ENCODE measurements around the gene DGKB. TPM values are rescaled to one million over a fixed set of nuclear protein-coding genes. Genes with fewer than 3 reads are reported as not detected.

Gene DGKB
- total and polyA plus RNA-seq, 9 donors, result under 0.01 to 1.3 (median 0.28) TPM; not detected in 2

DNA sequence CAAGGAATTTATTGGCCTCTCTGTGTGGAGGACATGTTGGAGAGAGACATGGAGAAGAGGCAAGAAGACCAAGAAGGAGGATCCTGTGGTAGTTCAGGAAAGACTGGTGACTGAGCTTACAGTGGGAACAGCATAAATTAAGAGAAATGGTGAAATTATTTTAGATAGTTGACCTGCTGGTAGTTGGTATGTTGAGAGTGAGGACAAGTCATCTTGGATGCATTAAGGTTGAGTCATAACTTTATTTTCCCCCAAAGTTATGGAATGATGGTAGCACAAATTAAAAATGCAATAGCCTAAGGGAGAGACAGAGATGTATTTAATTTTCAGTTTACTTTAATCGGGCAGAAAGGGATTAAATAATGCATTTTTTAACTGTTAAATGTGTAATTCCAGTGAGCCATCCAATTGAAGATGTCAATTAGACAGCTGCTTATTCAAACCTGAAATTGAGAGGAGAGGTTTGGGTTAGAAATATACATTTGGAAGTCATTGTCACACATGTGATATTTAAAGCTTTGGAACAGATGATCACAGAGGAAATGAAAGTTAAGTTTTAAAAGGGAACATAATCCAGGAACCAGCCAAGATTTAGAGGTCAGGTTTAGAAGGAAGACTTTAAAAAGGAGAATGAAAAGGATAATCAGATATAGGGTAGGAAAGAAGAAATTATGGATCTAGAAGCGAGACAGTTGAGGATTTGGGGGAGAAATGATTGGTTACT lies 80.6 kb downstream of the DGKB start:
- H3K27ac ChIP-seq, result no peak overlapping the region
- H3K9me3 ChIP-seq, result no peaks in the 10 kb centered on the region
- no peaks in the 10 kb centered on the region for H3K27me3 ChIP-seq
- intact Hi-C loops (cut with DNase I), result no loop called here
- H3K4me1 ChIP-seq (ENCODE audit: insufficient read depth), result no peaks in the 10 kb centered on the region
- DNase-seq, result no peak
- H3K4me3 ChIP-seq, result no peak overlapping the region
- TF ChIP-seq, protein P1, sequence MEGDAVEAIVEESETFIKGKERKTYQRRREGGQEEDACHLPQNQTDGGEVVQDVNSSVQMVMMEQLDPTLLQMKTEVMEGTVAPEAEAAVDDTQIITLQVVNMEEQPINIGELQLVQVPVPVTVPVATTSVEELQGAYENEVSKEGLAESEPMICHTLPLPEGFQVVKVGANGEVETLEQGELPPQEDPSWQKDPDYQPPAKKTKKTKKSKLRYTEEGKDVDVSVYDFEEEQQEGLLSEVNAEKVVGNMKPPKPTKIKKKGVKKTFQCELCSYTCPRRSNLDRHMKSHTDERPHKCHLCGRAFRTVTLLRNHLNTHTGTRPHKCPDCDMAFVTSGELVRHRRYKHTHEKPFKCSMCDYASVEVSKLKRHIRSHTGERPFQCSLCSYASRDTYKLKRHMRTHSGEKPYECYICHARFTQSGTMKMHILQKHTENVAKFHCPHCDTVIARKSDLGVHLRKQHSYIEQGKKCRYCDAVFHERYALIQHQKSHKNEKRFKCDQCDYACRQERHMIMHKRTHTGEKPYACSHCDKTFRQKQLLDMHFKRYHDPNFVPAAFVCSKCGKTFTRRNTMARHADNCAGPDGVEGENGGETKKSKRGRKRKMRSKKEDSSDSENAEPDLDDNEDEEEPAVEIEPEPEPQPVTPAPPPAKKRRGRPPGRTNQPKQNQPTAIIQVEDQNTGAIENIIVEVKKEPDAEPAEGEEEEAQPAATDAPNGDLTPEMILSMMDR (IDR thresholded peaks at IDR 0.05), result no peak
- TF ChIP-seq EP300 (IDR thresholded peaks at IDR 0.05), result no peak
- no peak for TF ChIP-seq POLR2A (IDR thresholded peaks at IDR 0.05)
- WGBS, 3 donors, result 74 to 80% (median 76%) methylated on average over 2 of the region's 2 CpGs
- H3K36me3 ChIP-seq, result no peaks in the 10 kb centered on the region

DNA sequence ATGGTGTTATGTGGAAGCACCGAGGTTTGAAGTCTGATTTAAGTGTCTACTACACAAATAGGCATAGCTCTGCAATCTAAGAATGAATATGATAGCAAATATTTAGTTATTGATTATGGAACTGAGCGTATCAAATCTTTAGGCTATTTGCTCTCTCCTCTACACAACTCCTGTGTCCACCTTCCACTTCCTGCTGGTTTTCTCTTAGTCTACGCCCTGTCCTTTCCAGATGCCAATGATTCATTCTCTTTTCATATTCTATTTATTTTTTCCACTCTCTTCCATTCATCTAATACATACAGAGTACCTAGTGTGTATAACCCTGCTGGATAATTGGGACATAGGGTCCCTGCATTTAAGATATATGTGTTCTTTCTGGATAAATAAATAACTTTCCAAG lies 83.7 kb downstream of the DGKB start:
- H3K4me3 ChIP-seq, result no peak overlapping the region
- H3K27ac ChIP-seq, result no peak overlapping the region
- no peaks in the 10 kb centered on the region for H3K36me3 ChIP-seq
- no peaks in the 10 kb centered on the region for H3K4me1 ChIP-seq (ENCODE audit: insufficient read depth)
- DNase-seq, result no peak
- TF ChIP-seq, protein P1 (IDR thresholded peaks at IDR 0.05), result no peak
- TF ChIP-seq POLR2A (IDR thresholded peaks at IDR 0.05), result no peak
- TF ChIP-seq EP300 (IDR thresholded peaks at IDR 0.05), result no peak
- intact Hi-C loops (cut with DNase I), result no loop called here
- WGBS, 3 donors, result 83 to 90% (median 89%) methylated on average over 3 of the region's 3 CpGs
- no peaks in the 10 kb centered on the region for H3K27me3 ChIP-seq
- no peaks in the 10 kb centered on the region for H3K9me3 ChIP-seq

DNA sequence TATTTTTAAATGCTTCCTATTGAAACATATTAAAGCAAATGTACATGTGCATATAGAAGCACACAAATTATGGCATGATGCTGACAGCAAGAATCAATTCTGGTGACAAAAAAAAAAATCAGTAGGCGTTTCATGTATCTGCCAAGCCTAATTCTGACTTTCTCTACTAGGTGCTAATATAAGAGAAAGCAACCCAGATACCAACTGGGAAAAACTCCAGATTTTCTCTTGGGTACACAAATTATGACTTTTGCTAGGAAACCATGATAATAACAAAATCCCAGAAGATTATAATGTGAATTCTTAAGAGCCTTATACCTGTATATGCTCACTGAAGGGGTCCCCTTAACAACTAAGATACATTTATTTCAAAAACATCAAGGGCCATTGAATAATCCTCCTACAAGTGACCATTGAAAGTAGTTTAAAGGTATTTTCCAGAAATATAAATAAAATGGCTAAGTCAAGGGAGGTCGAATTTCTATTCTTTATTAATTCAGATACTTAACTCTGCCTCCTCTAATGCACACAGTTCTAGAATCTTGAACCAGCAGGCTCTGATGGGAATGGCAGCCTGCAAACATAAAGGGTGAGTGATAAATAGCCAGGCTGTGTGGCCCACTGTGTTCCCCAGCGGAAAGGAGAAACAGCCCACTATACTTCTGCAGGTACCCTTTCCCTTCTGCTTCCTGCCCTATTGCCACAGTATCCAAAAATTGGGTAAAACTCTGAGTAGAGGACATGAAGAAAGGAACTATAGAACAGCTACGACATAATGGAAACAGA lies 84.5 kb downstream of the DGKB start:
- Histone ChIP-seq H3K36me3 (no peaks in the 10 kb centered on the region), H3K9me3 (no peaks in the 10 kb centered on the region), H3K27me3 (no peaks in the 10 kb centered on the region), H3K4me1 (ENCODE audit: insufficient read depth) (no peaks in the 10 kb centered on the region), H3K27ac (no peak overlapping the region), H3K4me3 (no peak overlapping the region)
- TF ChIP-seq POLR2A (IDR thresholded peaks at IDR 0.05), result no peak
- no peak for TF ChIP-seq EP300 (IDR thresholded peaks at IDR 0.05)
- TF ChIP-seq, protein P1 (IDR thresholded peaks at IDR 0.05), result no peak
- 81 to 89% (median 84%) methylated on average over 4 of the region's 4 CpGs for WGBS, 3 donors
- no peak for DNase-seq
- intact Hi-C loops (cut with DNase I), result no loop called here

DNA sequence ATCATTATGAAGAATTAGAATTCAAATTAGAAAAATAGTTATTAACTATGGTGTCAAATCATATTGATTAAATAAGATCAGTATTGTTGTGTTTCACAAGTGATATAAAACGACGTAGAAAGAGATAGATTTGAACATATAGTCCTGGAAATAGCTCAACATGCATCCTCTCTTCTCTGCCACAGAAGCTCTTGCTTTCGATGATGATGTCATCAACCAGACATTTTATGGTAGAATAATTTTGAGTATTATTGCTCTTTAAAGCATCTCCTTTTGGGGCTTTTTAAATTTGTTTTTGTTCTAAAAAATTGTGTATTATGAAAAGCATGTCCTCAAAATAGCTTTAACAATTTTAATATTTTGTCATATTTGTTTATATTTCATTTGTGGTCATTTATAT lies 95.0 kb downstream of the DGKB start:
- TF ChIP-seq EP300 (IDR thresholded peaks at IDR 0.05) (no peak), POLR2A (IDR thresholded peaks at IDR 0.05) (no peak)
- TF ChIP-seq, protein P1 (IDR thresholded peaks at IDR 0.05), result no peak
- no peak overlapping the region for H3K4me3 ChIP-seq
- H3K9me3 ChIP-seq, result no peaks in the 10 kb centered on the region
- WGBS, 3 donors, result 83 to 90% (median 86%) methylated on average over 3 of the region's 3 CpGs
- intact Hi-C loops (cut with DNase I), result no loop called here
- no peak for DNase-seq
- no peaks in the 10 kb centered on the region for H3K27me3 ChIP-seq
- H3K27ac ChIP-seq, result no peak overlapping the region
- H3K36me3 ChIP-seq, result no peaks in the 10 kb centered on the region
- no peaks in the 10 kb centered on the region for H3K4me1 ChIP-seq (ENCODE audit: insufficient read depth)

All from ovary (tissue), 9 donors.